Ovary (tissue), 9 donors: ENCODE measurements around the gene STEAP3. TPM values are rescaled to one million over a fixed set of nuclear protein-coding genes. Genes with fewer than 3 reads are reported as not detected.

Experiments used
- DNase-seq, 5 donors: peaks; one replicate each; pipeline ENCODE4 v3.0.0-alpha.2; 2019 to 2020
- H3K27ac ChIP-seq, 2 donors: fragments of 200-600 bp; one replicate each; pipeline versions ENCODE4 v1.5.1 to v1.8.0; 2019 to 2022
- H3K27me3 ChIP-seq: fragments of 200-600 bp; one replicate; pipeline ENCODE4 v1.8.0; 2022
- H3K36me3 ChIP-seq: fragments of 200-600 bp; sonication (generic); one replicate; pipeline ENCODE4 v1.5.1; 2019
- H3K4me1 ChIP-seq: one replicate; pipeline ENCODE4 v1.8.1; 2013; ENCODE audit warnings: mild to moderate bottlenecking, moderate library complexity; ENCODE audit not compliant: insufficient read depth
- H3K4me3 ChIP-seq: fragments of 200-600 bp; sonication (generic); one replicate; pipeline ENCODE4 v1.5.1; 2017
- H3K9me3 ChIP-seq, 2 donors: fragments of 200-600 bp in 1 of 2; sonication (generic) in 1 of 2; one replicate each; pipeline versions ENCODE4 v1.5.1 to v1.8.1; 2013 to 2019; ENCODE audit warnings: mild to moderate bottlenecking in 1 of 2, moderate library complexity in 1 of 2
- CTCF ChIP-seq, 3 donors: fragments of 450-650 bp in 2 of 3; fragments of 200-600 bp in 1 of 3; IDR thresholded peaks; one replicate each; pipeline versions ENCODE4 v1.5.1 to v1.8.0; 2016 to 2022; ENCODE audit warnings: antibody characterized with exemption in 3 of 3, mild to moderate bottlenecking in 1 of 3
- EP300 ChIP-seq: sonication (generic); formaldehyde crosslinking; IDR thresholded peaks from one replicate; pipeline ENCODE4 v1.6.1; 2017; ENCODE audit warnings: antibody characterized with exemption
- POLR2A ChIP-seq: fragments of 450-650 bp; IDR thresholded peaks from one replicate; pipeline ENCODE4 v1.6.1; 2017; ENCODE audit warnings: antibody characterized with exemption, mild to moderate bottlenecking, moderate library complexity
- WGBS, 3 donors: extraction: QIAGEN DNeasy Blood & Tissue Kit in 1 of 3; methylation state at CpG; one replicate each; pipeline versions ENCODE4 v1.1.5 to v1.1.7; 2013 to 2017; 5-methylcytosine and 5-hydroxymethylcytosine counted together
- intact Hi-C, 4 donors: fragments of 100-400 bp; cut with DNase I; formaldehyde crosslinking; loops; one replicate each; pipeline versions ENCODE4 v1.11.0 to v1.15.1; 2022 to 2023
- polyA plus RNA-seq, 2 donors: library from polyadenylated mRNA; stranded (reverse); fragments of 200-250 nt in 1 of 2; fragments of 350-450 nt in 1 of 2; fragmentation: Illumina TruSeq in 1 of 2; extraction: RNeasy Lipid Tissue Mini Kit (QIAGEN cat#74804) in 1 of 2; gene quantifications; one replicate each; pipeline ENCODE4 v1.2.3, GENCODE V29; 2013 to 2014
- total RNA-seq, 7 donors: library from RNA; depleted of rRNA in 2 of 7; stranded (reverse); fragments of >200 nt in 2 of 7; fragmentation: NEBNext Ultra II Directional in 3 of 7; extraction: Animal tissue kit (Norgen Biotek cat#: 25700) in 3 of 7; gene quantifications; one replicate each; pipeline versions ENCODE4 v1.1.0 to v1.2.4, GENCODE V29; 2016 to 2023
- donor health status: DM: no; HTN: no; CAD: no; lungs with moderate emphysema.
- donor health status: DM: no; HTN: no; CAD: no.
- donor health status: Bipolar disorder and iron deficiency.
- donor health status: DM: yes; HTN: yes; CAD: no.
- donor health status: DM: no; HTN: no; CAD: no.
- donor health status: DM: yes; HTN: yes; CAD: no.

STEAP3 gene
- total and polyA plus RNA-seq, 9 donors = 2.3 to 13.3 (median 5.8) TPM

DNA sequence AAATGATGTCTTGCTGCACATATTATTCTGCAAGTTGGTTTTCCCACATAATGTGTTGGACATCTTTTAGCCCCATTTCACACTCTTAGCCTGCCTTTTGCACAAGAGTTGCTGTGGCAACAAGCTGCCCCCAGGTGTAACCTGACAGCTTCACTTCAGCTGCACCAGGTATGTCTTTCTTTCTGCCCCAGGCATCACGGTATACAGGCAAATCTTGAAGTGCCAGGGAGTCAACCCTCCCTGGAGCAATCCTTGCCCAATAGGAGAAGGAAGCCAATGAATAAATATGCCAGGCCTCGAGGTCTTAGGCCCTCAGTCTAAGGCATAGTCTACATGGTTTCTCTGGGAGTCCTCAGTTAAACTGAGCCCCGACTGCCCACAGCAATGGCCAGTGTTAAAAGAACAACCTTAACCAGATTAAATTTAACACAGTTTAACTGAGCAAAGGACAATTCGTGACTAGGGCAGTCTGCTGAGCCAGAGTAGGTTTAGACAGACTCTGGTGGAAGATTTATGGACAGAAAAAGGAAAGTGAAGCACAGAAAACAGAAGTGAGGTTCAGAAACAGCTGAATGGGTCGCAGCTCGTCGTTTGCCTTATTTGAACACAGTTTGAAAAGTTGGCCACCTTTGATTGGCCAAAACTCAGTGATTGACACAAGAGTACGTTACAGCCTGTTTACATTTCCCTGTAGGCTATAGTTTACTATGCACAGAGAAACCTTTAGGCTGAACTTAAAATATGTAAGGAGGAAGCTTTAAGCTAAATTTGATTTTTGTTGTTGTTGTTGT is 33.1 kb upstream of the STEAP3 start:
- no peak for DNase-seq
- intact Hi-C loops = no loop called here
- Histone ChIP-seq H3K27ac (no peak overlapping the region), H3K36me3 (no peaks in the 10 kb centered on the region), H3K27me3 (no peaks in the 10 kb centered on the region), H3K4me1 (no peaks in the 10 kb centered on the region), H3K9me3 (no peaks in the 10 kb centered on the region), H3K4me3 (no peak overlapping the region)
- WGBS, 3 donors = 72 to 80% (median 77%) methylated on average over 8 of the region's 8 CpGs
- TF ChIP-seq EP300 (no peak), CTCF (IDR thresholded peaks at IDR 0.05) (no peak), POLR2A (no peak)

DNA sequence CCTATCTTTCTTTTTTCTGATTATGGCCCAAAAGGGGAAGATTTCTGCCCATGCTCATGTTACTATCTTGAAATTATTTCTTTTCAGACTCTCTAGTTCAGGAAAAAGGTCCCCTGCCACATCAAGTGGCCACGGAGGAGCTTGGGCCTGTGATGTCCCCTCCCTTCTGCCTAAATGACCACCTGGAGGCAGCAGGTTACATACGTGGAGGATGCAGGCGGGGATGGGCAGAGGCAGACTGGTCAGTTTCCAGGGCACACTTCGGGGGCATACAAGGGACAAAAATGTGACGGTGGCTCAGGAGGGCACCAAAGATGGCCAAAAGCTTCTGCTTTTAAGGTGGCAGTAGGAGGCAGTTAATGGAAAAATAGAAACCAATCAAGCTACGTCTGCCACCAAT is 30.7 kb upstream of the STEAP3 start:
- intact Hi-C loops = no loop called here

GRCh38 chr2:119195001-119195400 is 28.6 kb upstream of the STEAP3 start:
- no peaks in the 10 kb centered on the region for H3K9me3 ChIP-seq
- TF ChIP-seq CTCF (IDR thresholded peaks at IDR 0.05) (no peak), EP300 (no peak), POLR2A (no peak)
- H3K4me3 ChIP-seq = no peak overlapping the region
- intact Hi-C loops = no loop called here
- 93 to 97% (median 93%) methylated on average over 5 of the region's 5 CpGs for WGBS, 3 donors
- H3K27me3 ChIP-seq = no peaks in the 10 kb centered on the region
- H3K27ac ChIP-seq = no peak overlapping the region
- DNase-seq = no peak
- H3K4me1 ChIP-seq = peaks cover 16% of the 10 kb centered on the region
- no peaks in the 10 kb centered on the region for H3K36me3 ChIP-seq

More for the DNA sequence above, 30.7 kb upstream of the STEAP3 start:
- Histone ChIP-seq H3K27ac (no peak overlapping the region), H3K9me3 (no peaks in the 10 kb centered on the region), H3K4me3 (no peak overlapping the region), H3K36me3 (no peaks in the 10 kb centered on the region), H3K4me1 (peaks cover 8% of the 10 kb centered on the region), H3K27me3 (no peaks in the 10 kb centered on the region)
- TF ChIP-seq POLR2A (no peak), EP300 (no peak), CTCF (IDR thresholded peaks at IDR 0.05) (no peak)
- DNase-seq = no peak
- WGBS, 3 donors = 85 to 94% (median 87%) methylated on average over 6 of the region's 6 CpGs

DNA sequence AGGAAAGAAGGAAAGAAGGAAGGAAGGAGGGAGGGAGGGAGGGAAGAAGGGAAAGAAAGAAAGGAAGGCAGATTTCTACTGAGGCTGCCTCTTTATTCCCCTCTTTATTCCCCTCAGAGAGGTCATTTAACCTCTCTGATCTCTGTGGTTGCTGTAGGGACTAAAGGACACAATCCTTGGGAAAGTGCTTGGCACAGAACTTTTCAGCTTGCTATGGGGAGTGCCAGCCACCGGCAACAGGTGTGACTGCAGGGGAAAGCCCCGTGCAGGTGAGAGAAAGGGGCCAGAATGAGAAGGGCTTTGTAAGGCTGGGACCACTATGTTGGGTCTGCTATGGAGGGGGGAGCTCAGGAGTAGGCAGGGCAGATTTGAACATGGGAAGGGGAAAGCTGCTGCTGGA is 27.7 kb upstream of the STEAP3 start:
- intact Hi-C loops = no loop called here
- no peaks in the 10 kb centered on the region for H3K36me3 ChIP-seq
- DNase-seq = no peak
- no peak overlapping the region for H3K4me3 ChIP-seq
- no peaks in the 10 kb centered on the region for H3K27me3 ChIP-seq
- WGBS, 3 donors = 53 to 63% (median 55%) methylated on average over 2 of the region's 2 CpGs
- H3K9me3 ChIP-seq = no peaks in the 10 kb centered on the region
- H3K27ac ChIP-seq = no peak overlapping the region
- peaks cover 16% of the 10 kb centered on the region for H3K4me1 ChIP-seq
- no peak for TF ChIP-seq POLR2A
- no peak for TF ChIP-seq EP300
- TF ChIP-seq CTCF (IDR thresholded peaks at IDR 0.05) = no peak
